Measurements from ENCODE around the gene DDHD1.
A peak's percentile ranks its signal among the peaks of the same experiment; 100 is the strongest.
"Not testable (repeated sequence)": the region's sequence is repeated elsewhere in the genome, so short reads cannot be mapped to it uniquely, and the experiment has no call there.

Gene DDHD1

DNA sequence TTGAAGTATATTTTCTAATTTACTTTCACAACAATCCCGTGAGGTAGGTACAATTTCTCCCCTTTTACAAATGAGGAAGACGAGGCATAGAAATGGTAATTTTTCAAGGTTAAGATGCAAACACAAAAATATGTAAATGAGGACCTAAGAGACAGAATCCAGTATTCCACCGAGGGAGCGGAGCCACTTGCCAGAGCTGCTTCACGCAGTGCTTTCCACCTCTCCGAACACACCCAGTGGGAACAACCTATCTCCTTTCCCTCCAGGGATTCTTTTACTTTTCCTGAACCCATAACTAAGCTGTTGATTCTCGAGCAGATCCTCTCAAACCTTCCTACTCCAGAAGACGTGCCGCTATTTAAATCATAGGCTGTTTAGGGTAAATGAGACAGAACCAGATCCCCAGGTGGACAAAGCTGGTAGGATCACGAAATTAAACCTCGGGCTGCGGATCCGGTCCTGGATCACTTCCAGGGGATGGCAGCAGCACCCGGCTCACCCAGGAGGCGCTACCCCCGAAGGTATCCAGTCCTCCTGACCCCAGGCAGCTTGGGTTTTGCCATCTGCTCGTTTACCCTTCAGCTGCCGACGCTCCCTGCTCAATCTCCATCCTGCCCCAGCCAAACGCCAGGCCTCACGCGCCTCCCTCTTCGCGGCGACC, 1.5 kb downstream of the DDHD1 start:
- peak; percentile 13 to 34 for DNase-seq

DNA sequence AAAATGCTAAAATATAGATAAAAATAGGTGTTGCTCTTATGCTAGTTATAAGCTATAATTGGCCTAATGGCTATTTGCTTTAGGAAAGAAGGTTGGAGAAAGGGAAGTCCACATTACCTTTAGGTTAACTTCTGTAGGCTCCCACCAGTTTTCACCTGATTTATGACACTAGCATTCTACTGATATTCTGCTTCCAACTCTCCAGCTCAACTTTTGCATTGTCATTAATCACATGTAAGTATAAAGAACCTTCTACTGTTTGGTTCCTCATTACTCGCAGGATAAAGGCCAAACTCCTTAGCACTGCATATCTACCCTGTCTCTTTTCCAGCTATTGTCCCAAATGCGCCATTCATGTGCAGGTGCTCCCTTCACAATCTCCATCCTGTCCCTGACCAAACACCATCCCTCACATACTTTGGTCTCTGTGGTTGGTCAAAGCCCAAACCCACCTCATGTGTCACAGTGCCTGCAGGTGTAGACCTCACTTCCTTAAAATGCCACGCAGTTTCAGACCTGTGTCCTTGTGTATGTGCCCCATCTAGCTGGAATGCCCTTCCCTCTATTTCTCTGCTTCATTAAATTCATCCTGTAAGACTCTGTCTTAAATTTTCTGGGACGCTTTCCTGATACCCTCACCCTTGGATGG, 3.3 kb downstream of the DDHD1 start:
- no peak for DNase-seq

DNA sequence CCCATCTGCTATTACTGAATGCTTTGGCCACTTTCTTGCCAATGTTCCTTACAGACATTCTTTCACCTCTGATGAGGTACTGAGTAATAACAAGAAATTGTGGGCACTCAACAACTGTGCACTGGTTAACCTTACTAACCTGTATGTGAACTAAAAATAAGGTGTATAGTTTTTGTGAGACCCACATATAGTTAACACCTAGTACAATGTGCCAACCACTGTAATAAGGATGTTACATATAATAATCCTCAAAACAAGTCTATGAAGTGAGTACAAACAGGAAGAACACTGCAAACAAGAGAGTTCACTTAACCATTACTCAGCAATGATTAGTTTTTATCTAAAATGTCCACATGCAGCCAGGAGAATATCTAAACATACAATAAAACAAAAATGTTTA, 4.5 kb downstream of the DDHD1 start:
- no peak for DNase-seq

DNA sequence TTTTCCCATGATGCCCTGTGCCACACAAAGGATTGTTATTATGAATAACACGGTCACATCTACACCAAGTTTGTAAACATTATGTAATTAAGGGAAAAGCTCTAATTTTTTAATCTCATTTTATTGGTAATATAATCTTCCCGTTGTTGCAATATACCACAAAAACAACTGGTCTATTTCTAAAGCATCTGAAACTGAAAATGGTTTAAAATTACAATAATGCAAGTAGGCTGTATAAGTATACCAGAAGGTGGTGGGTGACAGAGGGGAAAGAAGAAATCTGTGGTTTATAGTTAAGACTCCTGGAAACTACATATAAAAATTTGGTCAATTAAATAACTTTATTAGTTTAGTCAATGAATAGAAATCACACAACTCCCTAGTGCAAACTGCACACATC, 5.2 kb downstream of the DDHD1 start:
- no peak for DNase-seq

DNA sequence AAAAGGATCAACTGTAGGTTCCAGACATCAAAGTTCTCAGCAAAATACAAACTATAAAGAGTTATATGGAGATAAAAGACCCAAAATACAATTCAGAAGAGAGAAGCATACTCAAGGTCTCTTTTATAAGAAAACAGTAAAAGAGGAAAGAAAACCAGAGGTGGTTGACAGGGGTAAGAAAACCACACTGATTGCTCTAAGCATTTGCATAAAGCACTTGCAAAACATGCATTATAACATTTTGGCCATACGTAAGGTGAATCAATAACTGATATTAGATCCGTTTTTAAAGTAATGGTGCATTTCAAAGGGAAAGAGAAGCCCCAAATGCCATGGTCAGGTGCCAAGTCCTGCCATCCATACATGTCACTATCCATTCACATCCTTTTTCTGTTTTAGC, 5.9 kb downstream of the DDHD1 start:
- DNase-seq: no peak

DNA sequence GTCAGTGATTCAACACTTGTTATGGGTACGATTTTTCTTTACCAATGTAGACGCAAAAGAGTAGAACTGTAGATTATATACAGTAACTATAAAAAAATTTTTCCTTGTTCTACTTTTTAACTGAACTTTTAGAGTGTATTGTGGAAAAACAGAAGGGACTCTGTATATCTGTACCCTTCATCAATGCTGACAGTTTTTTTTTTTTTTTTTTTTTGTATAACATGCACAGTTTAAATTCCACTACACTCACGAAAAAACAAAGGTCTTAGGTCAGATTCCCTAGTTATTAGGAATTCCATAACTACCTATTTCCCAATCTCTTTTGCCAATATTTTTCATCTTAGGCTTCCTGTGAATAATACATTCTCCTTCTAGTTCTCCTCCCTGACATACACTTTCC, 6.4 kb downstream of the DDHD1 start:
- no peak for DNase-seq

DNA sequence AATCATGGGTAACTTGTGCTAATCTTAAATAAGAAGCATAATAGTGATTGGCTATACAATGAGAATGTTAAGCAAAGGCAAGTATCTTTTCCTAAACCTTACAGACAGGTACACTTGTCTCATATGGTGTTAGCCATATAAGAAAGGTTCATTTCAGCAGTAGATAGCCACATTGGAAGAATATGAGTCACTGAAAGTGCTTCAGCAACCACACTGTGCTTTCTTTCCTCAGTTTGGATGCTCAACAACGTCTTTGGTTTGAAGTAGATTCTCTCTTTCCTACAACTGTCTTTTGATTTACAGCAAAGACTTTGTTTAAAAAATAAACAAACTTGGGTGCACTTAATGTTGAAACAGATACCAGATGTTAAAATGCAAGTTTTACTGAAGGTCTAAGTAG, 8.9 kb downstream of the DDHD1 start:
- DNase-seq: no peak

DNA sequence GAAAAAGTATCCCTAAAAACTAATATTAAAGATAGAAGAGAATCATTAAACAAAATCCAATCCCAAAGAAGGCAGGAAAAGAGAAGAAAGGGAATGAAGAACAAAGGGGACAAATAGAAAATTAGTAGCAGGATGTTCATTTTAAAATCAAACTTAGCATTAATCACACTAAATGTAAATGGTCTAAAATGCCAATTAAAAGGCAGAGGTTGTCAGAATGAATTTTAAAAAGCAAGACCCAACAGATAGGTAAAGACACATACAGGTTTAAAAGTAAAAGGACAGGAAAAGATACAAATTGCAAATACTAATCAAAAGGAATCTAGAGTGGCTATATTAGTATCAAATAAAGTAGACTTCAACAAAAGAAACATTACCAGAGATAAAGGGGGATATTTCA, 12.5 kb downstream of the DDHD1 start:
- DNase-seq: no peak

DNA sequence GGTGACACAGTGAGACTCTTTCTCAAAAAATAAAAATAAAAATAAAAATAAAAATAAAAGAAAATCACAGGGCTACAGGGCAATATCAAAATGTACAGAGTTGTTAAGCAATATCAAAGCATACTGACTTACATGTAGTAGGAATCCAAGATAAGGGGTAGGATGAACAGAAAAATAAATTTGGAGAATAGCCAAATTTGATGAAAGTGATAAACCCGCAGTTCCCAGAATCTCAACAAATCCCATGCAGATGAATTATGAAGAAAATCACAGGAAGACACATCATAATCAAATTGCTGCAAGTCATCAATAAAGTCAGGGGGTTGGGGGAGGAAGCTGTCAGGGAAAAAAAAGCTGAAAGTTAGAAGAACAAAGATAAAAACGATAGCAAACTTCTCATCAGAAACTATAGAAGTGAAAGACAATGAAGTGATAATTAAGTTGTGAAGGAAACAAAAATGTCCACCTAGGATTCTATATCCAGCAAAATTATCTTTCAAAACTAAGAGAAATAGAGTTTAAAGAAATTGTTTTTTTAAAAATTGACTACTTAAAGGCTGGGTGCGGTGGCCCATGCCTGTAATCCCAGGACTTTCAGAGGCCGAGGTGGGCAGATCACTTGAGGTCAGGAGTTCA, 15.4 kb downstream of the DDHD1 start:
- no peak for DNase-seq

DNA sequence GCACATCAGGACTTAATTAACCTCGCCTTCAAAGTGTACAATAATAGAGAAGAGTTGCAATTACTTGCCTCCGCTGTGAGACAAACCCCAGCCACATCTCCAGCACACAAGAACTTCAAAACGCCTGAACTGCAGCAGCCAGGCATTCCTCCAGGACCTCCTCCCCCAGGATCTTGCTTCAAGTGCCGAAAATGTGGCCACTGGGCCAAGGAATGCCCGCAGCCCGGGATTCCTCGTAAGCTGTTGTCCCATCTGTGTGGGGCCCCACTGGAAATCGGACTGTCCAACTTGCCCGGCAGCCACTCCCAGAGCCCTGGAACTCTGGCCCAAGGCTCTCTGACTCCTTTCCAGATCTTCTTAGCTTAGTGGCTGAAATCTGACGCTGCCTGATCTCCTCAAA, 22.6 kb downstream of the DDHD1 start:
- DNase-seq: not testable (repeated sequence)

DNA sequence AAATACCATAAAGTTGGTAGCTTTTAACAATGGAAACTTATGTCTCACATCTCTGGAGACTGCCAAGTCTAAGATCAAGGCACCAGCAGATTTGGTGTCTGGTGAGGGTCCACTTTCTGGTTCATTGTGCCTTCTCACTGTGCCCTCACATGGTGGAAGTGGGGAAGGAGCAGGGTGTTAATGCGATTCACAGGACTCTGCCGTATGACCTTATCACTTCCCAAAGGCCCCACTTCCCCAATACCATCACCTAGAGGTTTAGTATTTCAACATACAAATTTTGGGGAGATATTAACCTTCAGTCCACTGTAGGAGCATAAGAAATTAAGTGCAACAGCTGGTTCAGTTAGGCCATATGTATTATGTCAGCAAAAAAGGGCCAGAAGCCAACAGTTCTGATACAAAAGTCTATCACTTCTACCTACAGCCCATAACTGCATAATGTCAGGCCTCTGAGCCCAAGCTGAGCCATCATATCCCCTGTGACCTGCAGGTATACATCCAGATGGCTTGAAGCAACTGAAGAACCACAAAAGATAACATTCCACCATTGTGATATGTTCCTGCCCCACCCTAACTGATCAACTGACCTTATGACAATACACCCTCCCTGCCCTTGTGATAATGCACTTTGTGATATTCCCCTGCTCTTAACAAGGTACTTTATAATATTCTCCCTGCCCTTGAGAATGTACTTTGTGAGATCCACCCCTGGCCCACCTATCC, 24.7 kb downstream of the DDHD1 start:
- DNase-seq: no peak

DNA sequence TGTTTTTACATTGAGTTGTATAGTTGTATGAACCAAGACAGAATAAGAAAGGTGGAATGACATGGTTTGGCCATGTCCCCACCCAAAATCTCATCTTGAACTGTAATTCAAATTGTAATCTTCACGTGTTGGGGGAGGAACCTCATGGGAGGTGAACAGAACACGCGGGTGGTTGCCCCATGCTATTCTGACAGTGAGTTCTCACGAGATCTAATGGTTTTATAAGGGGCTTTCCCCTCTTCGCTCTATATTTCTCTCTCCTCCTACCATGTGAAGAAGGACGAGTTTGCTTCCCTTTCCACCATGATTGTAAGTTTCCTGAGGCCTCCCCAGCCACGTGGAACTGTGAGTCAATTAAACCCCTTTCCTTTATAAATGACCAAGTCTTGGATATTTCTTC, 25.3 kb downstream of the DDHD1 start:
- DNase-seq: no peak

DNA sequence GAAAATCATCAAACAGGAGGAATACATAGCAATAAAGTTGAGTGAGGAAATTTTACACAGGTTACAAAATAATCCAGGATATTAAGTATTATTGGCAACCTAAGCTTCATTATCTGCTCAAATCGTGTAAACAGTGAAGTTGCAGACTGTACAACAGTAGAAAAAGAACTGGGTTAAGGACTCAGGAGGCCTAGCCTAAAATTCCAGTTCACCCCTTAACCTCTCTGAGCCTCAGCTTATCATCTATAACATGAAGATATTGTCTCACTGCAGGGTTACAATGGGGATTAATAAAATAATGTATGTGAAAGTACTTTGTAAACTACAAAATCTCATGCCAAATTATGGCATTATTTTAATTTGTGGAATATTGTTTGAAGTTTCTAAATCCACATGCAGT, 26.0 kb downstream of the DDHD1 start:
- no peak for DNase-seq

DNA sequence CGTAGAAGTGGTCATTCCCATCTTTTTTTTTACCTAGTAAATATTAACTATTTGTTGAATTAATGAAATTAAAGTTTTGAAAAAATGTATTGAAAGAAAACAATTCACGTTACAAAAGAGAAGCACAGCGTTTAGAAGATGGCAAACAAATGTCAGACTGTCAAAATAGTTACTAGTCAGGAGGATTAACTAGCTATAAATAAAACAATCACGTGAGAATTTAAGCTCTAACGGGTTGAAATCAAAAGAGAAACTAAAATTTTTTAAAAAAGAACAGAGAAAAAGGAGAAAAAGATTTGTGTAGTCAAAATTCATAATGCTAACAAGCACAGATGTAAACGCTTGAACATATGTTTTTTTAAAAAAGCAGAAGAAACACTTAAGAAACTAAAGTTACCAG, 26.4 kb downstream of the DDHD1 start:
- DNase-seq: no peak

DNA sequence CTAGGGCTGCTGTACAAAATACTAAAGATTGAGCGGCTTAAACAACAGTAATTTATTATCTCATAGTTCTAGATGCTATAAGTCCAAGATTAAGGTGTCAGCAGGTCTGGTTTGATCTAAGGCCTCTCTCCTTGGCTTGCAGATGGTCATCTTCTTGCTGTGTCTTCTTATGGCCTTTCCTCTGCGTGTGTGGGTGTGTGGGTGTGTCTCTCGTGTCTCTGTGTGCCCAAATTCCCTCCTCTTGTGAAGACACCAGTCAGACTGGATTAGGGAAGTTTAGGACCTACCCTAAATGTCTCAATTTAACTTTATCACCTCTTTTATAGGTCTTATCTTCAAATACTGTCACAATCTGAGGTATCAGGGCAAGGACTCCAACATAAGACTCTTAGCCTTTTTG, 28.3 kb downstream of the DDHD1 start:
- DNase-seq: no peak

DNA sequence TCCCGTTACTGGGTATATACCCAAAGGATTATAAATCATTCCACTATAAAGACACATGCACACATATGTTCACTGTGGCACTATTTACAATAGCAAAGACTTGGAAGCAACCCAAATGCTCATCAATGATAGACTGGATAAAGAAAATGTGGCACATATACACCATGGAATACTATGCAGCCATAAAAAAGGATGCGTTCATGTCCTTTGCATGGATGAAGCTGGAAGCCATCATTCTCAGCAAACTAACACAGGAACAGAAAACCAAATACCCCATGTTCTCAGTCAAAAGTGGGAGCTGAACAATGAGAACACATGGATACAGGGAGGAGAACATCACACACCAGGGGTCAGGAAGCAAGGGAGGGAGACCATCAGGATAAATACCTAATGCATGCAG, 31.7 kb downstream of the DDHD1 start:
- not testable (repeated sequence) for DNase-seq

DNA sequence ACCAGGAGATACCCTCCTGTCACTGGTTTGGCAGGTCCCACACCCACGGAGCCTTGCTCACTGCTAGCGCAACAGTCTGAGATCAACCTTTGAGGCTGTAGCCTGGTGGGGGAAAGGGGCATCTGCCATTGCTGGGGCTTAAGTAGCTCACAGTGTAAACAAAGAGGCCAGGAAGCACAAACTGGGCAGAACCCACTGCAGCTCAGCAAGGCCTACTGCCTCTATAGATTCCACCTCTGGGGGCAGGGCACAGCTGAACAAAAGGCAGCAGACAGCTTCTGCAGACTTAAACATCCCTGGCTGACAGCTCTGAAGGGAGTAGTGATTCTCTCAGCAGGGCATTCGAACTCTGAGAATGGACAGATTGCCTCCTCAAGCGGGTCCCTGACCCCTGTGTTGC, 35.6 kb downstream of the DDHD1 start:
- not testable (repeated sequence) for DNase-seq

DNA sequence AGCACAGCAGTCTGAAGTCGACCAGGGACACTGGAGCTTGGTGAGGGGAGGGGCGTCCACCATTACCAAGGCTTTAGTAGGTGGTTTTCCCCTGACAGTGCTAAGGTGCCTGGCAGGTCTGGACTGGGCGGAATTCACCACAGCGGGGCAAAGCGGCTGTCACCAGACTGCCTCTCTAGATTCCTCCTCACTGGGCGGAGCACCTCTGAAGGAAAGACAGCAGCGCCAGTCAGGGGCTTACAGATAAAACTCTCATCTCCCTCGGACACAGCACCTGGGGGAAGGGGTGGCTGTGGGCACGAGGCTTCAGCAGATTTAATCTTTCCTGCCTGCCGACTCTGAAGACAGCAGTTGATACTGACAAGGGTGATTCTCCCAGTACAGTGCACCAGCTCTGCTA, 39.1 kb downstream of the DDHD1 start:
- no peak for DNase-seq

DNA sequence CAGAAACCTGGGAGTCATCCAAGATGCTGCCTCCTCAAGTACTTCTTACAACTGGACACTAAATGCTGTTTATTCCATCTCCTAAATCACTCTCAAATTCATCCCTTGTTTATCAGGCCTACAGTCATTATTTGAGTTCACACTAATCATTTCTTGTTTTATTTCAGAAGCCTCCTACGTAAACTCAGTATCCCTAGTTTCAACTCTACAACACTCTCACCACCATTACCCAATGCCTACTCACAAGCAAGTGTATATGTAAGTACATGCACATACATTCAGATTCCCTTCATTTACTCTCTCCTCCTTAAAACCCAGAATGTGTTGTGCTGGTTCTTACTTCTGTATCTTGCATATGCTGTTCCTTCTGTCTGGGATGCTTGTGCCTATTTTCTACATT, 43.0 kb downstream of the DDHD1 start:
- no peak for DNase-seq

DNA sequence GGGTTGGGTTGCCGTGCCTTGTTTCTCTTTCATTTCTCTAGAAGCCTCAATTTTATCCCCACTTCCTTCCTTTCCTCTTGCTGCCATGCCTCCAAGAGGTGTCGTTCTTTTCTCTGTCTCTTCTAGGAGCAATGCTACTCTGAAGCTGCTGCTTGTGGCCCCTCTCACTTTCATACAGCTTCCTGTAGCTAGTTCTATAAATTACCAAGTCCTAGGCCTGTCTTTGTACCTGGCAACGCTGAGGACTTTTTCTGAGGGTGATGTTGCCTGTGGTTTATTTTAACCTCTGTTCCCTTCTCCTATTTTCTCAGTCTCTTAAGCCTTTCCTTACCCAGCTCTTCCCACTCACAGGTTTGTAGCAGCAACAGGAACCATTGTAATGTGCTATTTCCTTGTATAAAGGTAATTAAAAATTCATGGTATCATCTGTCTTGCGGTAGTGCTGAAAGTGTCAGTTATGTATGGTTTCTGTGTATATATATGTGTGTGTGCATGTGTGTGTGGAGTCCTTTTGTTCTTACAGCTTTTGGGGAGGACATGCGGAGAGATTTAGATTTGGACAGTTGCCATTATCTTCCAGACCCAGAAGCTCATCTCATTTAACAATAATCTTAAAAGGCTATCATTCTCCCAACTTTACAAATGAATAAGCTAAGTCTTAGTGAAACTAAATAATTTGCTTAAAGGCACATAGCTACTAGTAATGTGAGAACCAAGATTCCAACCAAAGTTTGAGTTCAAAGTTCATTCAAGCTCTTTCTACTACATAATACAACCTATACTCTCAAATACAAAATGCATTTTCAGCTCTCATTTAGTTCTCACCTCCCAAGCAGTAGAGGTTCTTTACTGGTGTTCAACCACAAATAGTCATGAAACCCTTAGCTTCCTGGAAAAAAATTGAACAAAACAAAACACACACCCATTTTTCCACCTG, 43.8 kb downstream of the DDHD1 start:
- DNase-seq: no peak

DNA sequence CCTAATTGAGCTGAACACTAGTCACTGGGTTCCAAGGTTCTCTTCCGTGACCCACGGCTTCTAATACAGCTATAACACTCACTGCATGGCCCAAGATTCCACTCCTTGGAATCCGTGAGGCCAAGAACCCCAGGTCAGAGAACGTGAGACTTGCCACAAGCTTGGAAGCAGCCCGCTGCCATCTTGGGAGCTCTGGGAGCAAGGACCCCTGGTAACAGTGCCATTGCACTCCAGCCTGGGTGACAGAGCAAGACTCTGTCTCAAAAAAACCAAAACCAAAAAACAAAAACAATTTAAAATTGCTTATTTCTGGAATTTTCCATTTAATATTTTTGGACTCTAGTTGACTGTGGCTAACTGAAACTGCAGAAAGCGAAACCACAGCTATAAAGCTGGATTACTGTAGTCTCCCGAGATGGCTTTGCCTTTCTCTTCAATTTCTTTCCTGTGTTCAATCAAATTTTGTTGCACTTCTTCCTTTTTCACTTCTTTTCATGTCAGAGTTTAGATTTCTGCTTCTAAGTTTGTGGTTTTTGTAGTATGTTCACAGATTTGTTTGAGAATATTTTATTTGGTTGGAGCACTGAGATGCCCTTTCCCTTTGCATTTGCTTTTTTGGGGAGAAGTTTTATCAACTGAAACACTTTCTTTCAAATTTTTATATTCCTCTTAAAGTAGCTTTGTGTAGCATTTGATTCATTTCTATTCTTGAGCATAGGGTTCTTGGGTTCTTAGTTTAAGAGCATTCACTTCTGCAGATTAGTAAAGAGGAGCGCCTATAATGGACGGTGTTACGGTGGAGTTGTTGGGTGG, 44.6 kb downstream of the DDHD1 start:
- no peak for DNase-seq

DNA sequence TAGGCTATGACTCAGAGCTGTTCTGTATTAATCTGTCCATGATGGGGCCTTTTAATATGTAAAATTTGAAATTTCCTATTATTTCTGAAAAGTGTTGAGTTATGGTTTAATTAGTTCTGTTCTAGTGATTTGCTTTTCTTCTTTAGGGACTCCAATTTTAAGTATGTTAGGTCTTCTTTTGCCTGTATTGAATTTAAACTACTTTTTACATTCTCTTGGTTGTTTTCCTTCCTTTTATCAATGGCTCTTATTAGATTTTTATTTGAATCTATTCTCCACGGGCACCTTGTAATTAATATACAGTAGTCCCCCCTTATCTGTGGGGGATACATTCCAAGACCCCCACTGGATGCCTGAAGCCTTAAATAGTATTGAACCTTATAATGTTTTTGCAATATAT, 46.4 kb downstream of the DDHD1 start:
- no peak for DNase-seq
